ENCODE data around the gene NWD2. TPM values are rescaled to one million over a fixed set of nuclear protein-coding genes. Genes with fewer than 3 reads are reported as not detected.

The NWD2 gene
- total and polyA plus RNA-seq, 12 donors: under 0.01 to 0.91 (median 0.04) TPM; not detected in 4

DNA sequence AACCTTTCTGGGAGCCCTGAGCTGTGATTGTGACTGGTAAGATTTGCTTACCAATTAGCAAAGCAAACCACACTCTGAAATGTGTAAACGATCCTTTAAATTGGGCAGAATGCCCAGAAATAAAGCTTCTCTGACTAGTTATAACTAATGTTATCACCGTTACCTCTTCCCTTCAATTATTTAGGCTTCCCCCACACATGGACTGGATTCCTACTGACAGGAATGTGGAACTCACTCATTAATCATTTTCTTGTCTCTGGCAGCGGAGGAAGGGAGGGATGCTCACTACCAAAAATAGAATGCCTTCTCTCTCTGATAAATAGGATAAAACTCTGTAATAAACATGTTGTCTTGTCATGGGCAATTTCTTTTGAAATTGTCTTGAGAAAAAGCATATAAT lies 25.3 kb upstream of the NWD2 start:
- 15 to 23% (median 19%) methylated on average over 3 of the region's 3 CpGs for WGBS, 4 donors
- no peaks in the 10 kb centered on the region for H3K9me3 ChIP-seq (replicated peaks in 1 of 3)
- no peaks in the 10 kb centered on the region for H3K27me3 ChIP-seq
- H3K36me3 ChIP-seq (replicated peaks in 1 of 2): no peaks in the 10 kb centered on the region
- no peak for DNase-seq
- H3K27ac ChIP-seq: no peak overlapping the region
- H3K4me1 ChIP-seq (replicated peaks in 1 of 2): no peaks in the 10 kb centered on the region
- intact Hi-C loops (cut with DNase I): no loop called here
- H3K4me3 ChIP-seq: no peak overlapping the region
- no peak for TF ChIP-seq POLR2A (IDR thresholded peaks at IDR 0.05)
- TF ChIP-seq CTCF (IDR thresholded peaks at IDR 0.05): no peak

DNA sequence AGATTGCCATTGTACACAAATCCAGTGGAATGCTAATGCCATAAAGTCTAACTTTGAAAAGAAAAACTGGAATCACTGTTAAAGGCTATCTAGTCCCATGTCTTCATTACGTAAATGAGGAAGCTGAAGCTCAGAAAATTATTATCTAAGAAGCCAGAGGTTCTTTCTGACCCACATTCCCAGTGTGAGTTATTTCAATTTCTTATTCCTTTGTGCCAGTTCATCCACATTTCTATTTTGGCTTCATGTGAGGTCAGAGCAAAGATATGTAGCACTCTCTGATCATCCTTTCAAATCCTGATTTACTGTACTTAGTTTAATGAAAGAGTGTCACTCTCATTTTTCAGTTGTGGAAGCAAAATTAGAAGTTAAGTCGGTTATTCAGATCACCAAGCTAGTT lies 24.6 kb upstream of the NWD2 start:
- no peaks in the 10 kb centered on the region for H3K36me3 ChIP-seq (replicated peaks in 1 of 2)
- no peaks in the 10 kb centered on the region for H3K9me3 ChIP-seq (replicated peaks in 1 of 3)
- no peak for DNase-seq
- no peaks in the 10 kb centered on the region for H3K27me3 ChIP-seq
- no peaks in the 10 kb centered on the region for H3K4me1 ChIP-seq (replicated peaks in 1 of 2)
- 24 to 37% (median 28%) methylated on average over 2 of the region's 2 CpGs for WGBS, 4 donors
- intact Hi-C loops (cut with DNase I): no loop called here
- H3K27ac ChIP-seq: no peak overlapping the region
- TF ChIP-seq POLR2A (IDR thresholded peaks at IDR 0.05) (no peak), CTCF (IDR thresholded peaks at IDR 0.05) (no peak)
- no peak overlapping the region for H3K4me3 ChIP-seq

DNA sequence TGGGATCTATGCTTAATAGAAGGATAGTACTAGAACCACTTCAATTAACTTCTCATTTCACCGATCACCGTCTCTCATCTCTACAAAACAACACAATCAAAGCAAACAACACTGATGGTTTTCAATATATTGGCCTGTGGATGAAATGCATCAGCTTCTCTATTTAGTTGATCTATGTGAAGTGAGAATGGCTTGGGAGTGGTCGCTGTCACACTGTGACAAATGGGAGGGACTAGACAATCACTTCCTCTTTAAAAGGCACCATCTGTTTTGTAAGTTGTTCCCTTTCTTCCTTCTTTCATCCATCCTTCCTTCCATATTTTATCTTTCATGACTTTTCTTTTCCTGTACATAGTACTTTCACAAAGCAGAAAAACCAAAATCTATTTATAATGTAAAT lies 23.9 kb upstream of the NWD2 start:
- no peak for TF ChIP-seq POLR2A (IDR thresholded peaks at IDR 0.05)
- no peak for TF ChIP-seq CTCF (IDR thresholded peaks at IDR 0.05)
- 68 to 93% (median 78%) methylated on average over 3 of the region's 3 CpGs for WGBS, 4 donors
- Histone ChIP-seq H3K4me1 (replicated peaks in 1 of 2) (no peaks in the 10 kb centered on the region), H3K27me3 (no peaks in the 10 kb centered on the region), H3K4me3 (no peak overlapping the region), H3K27ac (no peak overlapping the region), H3K9me3 (replicated peaks in 1 of 3) (no peaks in the 10 kb centered on the region), H3K36me3 (replicated peaks in 1 of 2) (no peaks in the 10 kb centered on the region)
- no peak for DNase-seq
- intact Hi-C loops (cut with DNase I): no loop called here

DNA sequence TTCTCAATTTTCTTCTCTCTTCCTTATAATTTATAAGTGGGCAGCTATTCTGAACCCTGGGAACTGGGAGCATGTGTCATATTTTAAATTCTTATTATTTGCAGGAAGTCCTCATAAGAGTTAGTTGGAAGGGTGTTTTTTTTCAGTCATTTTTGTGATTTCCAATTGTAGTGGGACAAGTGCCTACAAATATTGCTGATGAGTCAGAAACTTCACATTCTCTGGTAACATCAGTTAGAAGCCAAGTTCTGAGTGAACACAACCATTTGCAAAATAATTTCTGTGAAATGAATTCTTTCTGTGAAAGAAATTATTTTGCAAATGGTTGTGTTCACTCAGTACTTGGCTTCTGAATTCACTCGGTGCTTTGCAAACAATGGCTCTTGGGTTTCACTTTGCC lies 20.8 kb upstream of the NWD2 start:
- intact Hi-C loops (cut with DNase I): no loop called here
- H3K27me3 ChIP-seq: peaks cover 3% of the 10 kb centered on the region
- TF ChIP-seq POLR2A (IDR thresholded peaks at IDR 0.05) (no peak), CTCF (IDR thresholded peaks at IDR 0.05) (no peak)
- no peaks in the 10 kb centered on the region for H3K4me1 ChIP-seq (replicated peaks in 1 of 2)
- WGBS, 4 donors: 61 to 90% (median 77%) methylated on average over 1 of the region's 1 CpG
- H3K9me3 ChIP-seq (replicated peaks in 1 of 3): no peaks in the 10 kb centered on the region
- no peak overlapping the region for H3K27ac ChIP-seq
- H3K36me3 ChIP-seq (replicated peaks in 1 of 2): no peaks in the 10 kb centered on the region
- no peak for DNase-seq
- no peak overlapping the region for H3K4me3 ChIP-seq

Measured in adrenal gland (tissue), 12 donors.